Fibroblast of skin of right biceps (primary cell): Measurements from ENCODE around the gene LAMC2.

Experiments
- DNase-seq: peaks from one replicate; pipeline ENCODE4 v3.0.0-alpha.2; 2013

LAMC2 gene

DNA sequence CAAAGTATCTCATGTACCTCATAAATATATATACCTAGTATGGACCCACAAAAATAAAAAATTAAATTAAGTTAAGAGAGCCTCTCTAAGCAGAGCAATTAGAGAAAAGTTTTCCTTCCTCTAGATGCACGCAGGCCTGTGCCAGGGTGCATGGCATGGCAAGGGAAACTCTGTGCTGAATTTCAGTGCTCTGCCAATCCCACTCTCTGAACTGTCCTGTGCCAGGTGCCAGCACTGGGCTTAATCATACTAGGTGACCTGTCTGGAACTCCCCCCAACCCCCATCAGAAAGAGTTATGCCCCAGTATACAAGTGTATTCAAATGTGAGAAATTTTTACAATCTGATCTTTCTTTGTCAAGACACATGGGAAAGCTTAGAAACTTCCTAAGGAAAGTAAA, 10.4 kb upstream of the LAMC2 start:
- DNase-seq, result no peak

DNA sequence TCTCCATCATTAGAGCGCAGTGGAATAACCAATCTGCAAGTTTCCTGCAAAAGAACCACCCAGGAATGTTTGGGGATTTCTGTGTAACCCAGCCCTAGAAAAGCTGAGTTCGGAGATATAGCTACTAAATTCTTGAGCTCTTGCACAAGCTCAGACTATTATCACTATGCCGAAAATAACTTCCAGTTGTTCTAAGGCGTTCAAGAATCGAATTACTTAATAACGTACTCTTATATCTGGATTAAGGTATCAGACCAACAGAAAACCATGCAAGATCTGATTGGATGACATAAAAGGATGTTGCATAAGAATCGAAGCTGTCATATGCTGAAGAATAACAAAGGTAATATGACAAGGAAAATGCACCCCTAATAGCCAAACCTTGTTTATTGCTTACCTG, 7.5 kb upstream of the LAMC2 start:
- DNase-seq, result no peak

- no peak for DNase-seq
Observed at GRCh38 chr1:183179033-183179432, 7.0 kb upstream of the LAMC2 start.

- DNase-seq, result peak; percentile 91
Observed at GRCh38 chr1:183180218-183180617, 5.8 kb upstream of the LAMC2 start.

DNA sequence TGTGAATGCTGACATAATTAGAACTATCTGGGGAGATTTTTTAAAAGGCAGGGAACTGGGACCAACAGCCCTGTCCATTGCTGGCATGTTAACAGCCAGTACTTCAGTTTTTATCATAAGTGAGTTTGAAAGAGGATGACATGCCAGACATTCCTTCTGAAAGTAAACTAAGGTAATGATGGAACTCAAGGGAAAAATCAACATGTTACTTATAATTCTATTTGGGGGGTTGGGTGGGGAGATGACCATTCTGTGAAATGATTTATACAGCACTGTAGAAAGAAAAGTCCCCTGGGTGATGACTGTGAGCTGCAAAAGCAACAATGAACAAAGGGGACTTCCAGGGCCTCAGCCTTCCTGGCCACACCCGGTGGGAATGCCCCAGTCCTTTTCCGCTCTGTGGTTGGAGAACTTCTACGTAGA, 5.4 kb upstream of the LAMC2 start:
- DNase-seq, result peak; percentile 89

DNA sequence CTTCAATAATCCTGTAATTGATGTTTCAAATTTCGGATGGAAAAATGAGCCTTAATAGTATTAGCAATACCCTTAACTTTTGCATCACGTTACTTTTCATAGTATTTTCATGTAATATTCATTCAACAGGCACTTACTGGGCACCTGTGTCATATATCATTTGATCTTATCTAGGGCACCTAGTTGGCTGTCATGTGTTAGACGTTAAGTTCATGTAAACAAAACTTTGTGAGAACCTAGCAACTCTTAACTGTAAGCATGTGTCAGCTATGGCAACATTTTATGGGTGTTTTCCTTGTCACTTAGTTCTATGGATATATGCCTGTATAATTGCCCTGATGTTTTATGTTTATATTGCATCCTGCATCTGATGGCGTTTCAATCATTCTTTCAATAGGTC, 777 bp downstream of the LAMC2 start:
- no peak for DNase-seq

DNA sequence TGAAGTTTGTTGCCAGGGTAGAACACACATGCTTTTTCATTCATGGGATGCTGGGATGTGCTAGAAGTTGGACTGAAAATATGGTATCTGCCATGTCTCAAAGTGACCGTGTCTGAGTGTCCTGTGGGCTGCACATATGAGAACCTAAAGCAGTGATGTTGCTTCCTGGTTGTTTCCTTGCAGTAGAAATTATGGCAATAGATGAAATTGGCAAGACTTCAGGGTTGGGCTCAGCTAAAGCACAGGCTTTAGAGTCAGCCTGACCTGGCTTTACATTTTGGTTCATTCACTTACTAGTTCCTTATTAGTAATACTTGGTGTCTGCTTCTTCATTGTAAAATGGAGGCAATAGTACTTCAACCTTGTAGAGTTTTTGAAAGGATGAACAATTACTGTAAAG, 2.2 kb downstream of the LAMC2 start:
- no peak for DNase-seq

GRCh38 chr1:183191833-183192232, 5.8 kb downstream of the LAMC2 start:
- peak; percentile 92 for DNase-seq

- no peak for DNase-seq
Observed at GRCh38 chr1:183193963-183194525, 8.0 kb downstream of the LAMC2 start.

GRCh38 chr1:183194527-183195141, 8.6 kb downstream of the LAMC2 start:
- DNase-seq, result peak; percentile 13

DNA sequence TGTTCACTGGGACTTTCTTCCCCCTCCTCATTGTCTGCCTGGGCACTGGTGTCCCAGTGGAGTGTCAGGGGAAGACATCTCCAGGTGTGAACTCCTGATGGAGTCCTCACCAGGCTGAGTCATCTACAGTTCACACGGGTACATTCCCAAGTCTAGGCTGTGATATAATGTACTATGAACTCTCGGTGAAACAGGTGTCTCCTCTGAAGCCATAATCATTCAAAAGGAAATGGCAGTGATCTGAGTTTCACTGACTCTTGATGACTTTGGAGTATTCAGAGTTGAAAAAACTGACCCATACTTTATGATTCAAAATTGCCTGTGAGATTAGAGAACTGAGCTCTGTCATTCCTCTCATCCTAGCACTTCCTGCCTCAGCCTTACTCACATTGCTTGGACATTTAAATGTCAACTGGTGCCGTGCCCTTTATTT, 9.1 kb downstream of the LAMC2 start:
- peak; percentile 33 for DNase-seq

GRCh38 chr1:183197762-183198161, 11.7 kb downstream of the LAMC2 start:
- no peak for DNase-seq

DNA sequence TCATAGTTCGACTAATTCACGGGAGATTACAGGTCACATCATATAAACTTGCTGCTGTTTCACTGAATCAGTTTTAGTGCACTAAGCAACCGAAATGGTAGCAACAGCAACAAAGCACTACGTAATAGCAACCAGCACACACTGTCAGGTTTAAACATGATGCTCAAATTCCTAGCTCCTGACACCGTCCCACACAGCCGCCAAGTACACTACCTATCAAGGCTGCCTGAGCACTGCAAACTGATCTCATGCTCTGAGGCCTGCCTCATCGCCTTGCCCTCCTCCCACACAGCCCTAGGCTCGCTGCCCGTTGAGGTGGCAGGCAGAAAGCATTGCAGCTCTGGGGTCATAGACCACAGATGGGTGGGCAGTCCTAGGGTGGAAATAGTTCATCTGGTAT, 12.4 kb downstream of the LAMC2 start:
- DNase-seq, result peak; percentile 65

DNA sequence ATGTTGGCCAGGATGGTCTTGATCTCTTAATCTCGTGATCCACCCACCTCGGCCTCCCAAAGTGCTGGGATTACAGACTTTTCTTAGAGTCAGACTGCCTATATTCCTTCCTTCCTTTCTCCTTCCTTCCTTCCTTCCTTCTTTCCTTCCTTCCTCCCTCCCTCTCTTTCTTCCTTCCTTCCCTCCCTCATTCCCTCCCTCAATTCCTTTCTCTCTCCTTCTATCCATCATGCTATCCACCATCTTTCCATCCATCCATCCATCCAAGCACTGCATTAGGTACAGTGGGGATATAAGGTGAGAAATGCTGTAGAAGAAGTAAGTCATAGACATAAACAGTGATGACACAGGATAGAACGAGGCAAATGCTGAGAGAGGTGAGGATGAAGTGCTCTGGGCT, 13.2 kb downstream of the LAMC2 start:
- no peak for DNase-seq

- no peak for DNase-seq
Observed at GRCh38 chr1:183200451-183200850, 14.4 kb downstream of the LAMC2 start.

DNA sequence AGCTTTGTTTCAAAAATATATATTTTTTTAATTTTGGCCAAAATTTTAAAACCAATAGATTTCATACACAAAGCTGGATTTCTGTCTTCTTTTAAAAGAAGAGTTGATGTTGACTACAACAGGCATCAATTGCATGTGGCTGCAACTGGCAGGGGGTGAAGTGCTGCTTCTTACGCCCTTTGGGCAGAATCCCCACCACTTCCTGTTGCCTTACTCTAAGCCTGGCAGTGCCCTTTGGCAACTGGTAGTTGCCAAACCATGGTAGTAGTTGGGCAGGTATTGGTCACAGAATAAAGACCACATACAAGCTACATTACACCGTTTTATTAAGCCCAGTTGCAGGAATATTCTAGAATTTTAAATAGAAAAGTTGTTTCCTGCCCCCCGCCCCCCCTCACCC, 17.0 kb downstream of the LAMC2 start:
- no peak for DNase-seq

DNA sequence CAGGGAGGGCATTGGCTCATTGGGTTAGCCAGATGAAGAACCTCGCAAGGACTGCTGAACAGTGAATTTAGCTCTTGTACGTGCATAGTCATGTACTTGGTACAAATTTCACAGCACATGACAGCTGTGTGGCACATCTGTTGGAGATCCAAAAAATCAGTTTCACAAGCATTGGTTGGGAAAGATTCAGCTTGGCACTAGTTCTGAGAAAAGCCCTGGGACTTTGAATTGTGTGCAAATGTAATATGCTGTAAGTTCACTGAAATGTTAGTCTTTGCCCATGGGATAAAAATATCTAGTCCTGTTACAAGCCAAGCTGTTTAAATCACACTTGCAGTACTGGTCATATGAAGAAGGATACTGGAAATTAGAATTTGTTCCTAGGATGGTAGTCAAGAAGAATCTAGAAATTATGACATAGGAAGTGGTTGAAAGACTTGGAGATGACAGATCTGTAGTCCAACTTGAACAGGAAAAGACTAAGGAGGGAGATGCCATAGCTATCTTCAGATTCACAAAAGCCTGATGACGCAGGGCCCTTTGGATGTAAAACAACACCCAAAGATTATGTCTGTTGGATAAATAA, 19.2 kb downstream of the LAMC2 start:
- peak; percentile 72 for DNase-seq

- peak; percentile 34 for DNase-seq
Observed at GRCh38 chr1:183206538-183207122, 20.6 kb downstream of the LAMC2 start.

DNA sequence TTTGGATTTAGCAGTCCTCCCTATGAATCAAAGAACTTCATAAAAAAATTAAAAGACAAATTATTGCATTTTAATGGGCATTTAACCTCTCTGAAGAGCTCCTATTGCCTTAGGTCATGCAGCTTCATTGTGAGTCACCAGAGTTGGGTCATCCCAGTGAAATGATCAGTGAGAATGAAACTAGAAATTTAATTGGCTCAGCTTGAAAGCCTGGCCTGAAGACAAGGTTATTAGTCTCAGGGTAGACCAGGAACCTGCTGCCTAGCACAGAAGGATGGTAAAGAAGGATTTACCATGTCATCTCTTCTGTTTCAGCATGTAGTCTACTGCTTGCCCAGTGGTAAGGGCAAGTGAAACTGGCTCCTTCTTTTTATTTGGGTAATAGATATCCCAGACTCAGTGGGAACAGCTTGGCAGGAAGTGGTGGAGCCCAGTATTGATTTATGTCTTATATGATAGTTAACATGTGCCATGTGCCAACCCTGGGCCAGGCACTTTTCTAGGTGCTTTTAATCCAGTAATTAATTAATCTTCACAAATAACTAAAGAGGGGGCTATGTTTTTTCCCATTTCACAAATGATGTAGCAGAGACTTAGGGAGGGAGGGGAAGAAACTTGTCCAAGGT, 23.6 kb downstream of the LAMC2 start:
- peak; percentile 81 for DNase-seq

DNA sequence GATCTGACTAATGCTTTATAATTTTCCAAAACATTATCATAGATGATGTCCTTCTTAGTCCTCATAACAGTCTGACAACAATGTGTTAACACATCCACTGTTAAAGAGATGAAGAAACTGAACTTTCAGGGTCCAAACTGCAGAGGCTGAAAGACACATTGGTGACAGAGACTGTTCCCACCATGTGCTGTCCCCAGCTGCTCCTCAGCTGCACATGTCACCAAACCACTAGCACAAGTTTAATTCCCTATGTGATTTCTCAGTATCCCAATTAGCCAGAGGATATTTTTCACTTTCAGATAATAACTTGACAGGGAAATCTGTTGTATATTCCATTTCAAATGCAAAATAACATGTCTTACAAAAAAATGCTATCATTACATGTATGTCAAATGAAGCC, 24.6 kb downstream of the LAMC2 start:
- DNase-seq, result no peak

- DNase-seq, result no peak
Observed at GRCh38 chr1:183212870-183213269, 26.8 kb downstream of the LAMC2 start.

GRCh38 chr1:183214021-183214970, 28.2 kb downstream of the LAMC2 start:
- no peak for DNase-seq
